Activated CD8-positive, alpha-beta memory T cell treated with anti-CD3 and anti-CD28 coated beads, Interleukin-2, amount 50 U/mL, for 24 hours (primary cell): Measurements from ENCODE around the gene NRP2.

Source experiments
- DNase-seq: peaks from one replicate; pipeline ENCODE4 v3.0.0-alpha.2; 2020; ENCODE audit errors: extremely low read depth

Gene NRP2, protein sequence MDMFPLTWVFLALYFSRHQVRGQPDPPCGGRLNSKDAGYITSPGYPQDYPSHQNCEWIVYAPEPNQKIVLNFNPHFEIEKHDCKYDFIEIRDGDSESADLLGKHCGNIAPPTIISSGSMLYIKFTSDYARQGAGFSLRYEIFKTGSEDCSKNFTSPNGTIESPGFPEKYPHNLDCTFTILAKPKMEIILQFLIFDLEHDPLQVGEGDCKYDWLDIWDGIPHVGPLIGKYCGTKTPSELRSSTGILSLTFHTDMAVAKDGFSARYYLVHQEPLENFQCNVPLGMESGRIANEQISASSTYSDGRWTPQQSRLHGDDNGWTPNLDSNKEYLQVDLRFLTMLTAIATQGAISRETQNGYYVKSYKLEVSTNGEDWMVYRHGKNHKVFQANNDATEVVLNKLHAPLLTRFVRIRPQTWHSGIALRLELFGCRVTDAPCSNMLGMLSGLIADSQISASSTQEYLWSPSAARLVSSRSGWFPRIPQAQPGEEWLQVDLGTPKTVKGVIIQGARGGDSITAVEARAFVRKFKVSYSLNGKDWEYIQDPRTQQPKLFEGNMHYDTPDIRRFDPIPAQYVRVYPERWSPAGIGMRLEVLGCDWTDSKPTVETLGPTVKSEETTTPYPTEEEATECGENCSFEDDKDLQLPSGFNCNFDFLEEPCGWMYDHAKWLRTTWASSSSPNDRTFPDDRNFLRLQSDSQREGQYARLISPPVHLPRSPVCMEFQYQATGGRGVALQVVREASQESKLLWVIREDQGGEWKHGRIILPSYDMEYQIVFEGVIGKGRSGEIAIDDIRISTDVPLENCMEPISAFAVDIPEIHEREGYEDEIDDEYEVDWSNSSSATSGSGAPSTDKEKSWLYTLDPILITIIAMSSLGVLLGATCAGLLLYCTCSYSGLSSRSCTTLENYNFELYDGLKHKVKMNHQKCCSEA

DNA sequence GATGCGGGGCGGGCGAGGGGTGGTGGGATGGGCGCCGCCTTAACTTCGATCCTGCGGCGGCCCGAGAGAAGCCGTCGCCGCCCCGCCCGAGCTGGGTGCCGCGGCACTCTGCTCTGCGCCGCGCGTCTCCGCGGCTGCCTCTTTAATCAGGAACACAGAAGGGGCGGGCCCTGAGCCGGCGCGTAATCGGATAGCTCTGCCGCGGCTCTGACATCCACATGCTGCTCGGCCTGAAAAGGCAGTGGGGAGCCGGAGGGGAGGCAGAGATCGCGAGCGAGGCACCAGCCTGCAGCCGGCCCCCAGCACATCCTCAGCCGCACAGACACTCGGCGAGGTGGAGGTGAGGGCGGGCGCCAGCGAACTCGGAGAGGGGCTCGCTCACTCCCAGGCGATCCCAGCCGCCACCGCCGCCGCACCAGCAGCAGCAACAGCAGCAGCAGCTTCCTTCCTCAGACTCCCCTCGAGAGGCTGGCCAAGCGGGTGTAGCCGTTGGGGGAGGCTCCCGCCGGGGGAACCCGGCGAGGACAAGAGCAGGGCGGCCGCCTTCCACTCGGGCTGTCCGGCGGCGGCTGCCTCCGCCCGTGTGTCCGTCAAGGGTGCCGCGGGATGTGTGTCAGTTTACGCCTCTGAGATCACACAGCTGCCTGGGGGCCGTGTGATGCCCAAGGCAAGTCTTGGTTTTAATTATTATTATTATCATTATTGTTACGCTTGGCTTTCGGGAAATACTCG lies at the start of gene NRP2:
TSS of gene NRP2 (plus strand) at position 263 of the 732 bp plus-strand sequence. CDS start 790 bp downstream, outside the sequence.
- DNase-seq = no peak

DNA sequence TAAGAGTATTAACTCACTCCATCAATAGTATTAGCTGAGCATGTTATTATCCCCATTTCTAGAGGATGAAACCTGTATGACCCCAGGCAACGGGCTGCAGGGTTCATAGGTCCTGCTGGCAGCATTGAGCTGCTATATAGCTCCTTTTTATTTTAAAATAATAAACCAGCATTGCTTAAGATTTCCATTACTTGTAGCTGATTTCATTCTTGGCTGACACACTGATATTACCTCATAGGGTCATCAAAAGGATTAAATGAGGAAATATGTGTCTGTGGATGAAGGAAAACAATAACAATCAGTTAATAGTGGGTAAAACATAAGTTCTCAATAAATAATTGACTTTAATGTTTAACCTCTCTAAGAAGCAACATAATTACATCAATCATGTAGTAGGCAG lies 48.3 kb upstream of the NRP2 start:
- no peak for DNase-seq

DNA sequence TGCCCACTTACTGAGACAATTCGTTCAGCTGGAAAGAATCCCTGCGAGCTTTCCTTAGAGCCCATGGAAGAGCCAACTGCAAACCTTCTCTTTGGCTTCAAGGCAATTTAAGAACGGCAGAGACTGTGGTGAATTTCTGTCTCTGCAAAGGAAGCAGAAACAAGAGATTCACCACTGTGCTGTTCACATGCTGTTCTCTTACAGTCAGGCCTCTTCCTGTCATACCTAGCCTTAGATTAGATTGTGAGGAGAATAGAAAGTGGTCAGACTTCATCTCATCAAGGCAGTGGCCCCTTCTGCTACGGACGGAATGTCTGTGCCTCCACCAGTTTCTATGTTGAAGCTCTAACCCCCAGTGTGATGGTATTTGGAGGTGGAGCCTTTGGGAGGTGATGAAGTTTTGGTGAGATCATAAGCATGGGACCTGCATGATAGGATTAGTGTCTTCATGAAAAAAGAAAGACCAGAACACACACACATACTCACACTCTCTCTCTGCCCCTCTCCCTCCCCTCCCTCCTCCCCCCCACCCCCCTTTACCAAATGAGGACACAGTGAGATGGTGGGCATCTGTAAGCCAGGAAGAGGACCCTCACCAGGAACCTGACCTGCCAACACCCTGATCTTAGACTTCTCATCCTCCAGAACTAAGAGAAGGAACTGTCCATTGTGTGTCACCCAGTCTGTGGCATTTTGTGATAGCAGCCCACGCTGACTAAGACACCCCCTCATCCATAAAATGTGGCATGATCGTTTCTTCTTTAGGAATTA lies 45.6 kb upstream of the NRP2 start:
- DNase-seq = no peak

DNA sequence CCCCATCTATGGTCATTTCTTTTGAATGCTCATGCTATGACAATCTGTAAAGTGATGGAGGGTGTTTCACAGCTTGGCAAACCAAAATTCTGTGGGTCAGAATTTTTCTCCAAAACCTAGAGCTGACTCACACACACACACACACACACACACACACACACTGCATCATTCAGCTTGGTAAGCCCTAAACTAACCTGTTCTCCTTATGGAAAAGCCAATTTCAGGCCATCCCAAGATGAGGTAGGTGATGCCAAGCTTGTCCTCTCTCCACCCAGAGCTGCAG lies 45.0 kb upstream of the NRP2 start:
- DNase-seq = no peak

DNA sequence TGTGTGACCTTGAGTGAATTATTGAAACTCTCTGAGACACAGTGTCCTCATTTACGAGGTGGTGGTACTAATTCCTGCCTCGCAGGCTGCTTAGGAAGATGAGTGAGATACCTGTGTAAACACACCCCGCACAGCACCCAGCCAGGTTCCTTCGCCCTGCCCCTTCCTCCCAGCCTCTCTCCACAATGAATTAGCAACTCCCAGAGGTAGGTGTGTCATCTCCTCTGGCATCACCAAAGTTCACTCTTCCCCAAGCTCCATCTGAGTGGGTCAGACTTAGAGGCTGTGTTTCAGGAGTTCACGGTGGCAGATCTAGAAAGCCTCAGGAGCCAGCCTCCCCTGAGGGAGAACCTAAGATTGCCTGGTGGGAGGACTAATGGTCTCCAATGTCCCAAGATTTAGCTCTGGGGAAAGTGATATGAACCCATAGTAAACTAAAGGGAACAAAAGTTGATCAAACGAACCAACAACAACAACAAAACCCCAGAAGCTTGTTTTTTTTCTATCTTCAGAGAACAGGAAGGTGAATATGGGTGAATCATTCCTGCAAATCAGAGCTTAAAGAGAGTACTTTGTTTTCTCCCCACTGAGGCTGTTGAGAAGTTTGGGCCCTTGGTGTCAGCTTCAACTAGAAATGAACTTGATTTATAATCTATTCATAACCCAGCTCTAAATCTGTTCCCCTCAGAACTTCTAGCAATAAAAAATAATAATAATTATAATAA lies 44.4 kb upstream of the NRP2 start:
- no peak for DNase-seq

DNA sequence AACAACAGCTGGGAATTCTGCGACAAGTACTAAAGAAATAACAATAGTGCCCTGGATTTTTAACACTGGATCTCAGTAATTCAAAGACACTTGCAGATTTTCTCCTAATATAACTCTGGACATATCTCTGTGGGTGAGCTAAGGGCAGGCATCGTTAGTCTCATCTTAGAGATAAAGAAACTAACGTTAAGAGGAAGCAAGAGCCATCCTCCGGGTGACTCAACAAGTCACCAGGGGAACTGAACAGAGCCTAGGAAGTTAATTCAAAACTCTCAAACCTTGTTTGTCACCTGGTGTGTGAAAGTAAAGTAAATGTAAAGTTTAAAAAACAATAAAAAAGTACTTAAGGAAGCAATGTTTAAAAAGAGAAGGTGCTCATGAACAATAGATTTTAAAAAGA lies 41.6 kb upstream of the NRP2 start:
- DNase-seq = no peak

DNA sequence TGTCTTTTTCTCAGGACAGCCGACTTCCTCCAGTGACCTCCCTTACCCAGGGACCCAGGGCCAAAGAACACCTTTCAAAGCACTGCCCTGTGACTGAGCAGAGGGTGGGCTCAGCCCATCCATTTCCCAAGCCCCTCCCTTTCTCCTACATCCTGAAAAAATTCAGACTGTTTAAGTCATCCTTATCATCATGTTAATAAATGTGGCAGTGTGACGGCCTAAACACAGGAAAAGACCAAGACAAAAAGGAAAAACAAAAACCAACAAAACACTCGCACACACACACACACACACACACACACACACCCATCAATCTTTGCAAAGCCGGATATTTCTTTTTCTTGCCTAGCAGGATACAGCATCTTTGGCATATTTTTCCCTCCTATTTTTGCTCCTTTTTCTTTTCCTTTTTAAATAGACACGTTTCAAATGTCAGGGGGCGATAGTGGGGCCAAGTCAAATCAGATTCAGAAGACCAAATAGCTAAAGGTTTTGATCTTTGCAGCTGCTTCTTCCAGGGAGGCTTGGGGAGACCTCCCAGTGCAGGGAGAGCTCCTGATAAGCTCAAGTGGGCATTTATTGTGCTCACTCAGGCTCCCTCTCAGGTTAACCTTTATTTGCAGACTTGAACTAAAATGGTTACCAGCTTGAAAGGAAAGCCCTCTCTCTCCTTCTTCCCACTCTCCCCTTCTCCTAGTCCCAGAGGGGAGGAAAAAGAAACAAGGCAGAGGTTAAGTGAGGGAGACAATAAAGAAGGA lies 39.5 kb upstream of the NRP2 start:
- DNase-seq = no peak

DNA sequence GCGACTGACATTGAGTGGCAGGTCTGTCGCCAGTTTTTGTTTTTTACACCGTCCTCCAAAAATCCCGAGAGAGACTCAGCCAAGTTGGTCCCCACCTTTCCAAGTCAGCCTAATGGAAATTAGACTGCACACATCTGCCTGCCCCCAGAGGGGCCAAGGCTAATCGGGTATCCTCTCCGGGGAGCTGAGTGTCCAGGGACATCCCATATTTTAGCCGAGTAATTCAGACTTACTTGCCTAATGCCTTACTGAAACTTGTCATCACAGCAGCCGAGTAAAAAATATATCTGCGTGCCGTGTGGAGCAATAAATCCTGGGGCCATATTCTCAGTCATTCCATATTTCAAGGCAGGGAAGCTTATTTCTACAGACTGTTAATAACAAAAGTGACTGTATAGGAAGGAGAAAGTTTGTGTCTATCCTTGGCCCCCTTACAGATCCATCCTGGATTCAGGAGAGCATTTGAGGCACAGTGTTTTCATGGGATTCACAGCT lies 38.9 kb upstream of the NRP2 start:
- DNase-seq = no peak

DNA sequence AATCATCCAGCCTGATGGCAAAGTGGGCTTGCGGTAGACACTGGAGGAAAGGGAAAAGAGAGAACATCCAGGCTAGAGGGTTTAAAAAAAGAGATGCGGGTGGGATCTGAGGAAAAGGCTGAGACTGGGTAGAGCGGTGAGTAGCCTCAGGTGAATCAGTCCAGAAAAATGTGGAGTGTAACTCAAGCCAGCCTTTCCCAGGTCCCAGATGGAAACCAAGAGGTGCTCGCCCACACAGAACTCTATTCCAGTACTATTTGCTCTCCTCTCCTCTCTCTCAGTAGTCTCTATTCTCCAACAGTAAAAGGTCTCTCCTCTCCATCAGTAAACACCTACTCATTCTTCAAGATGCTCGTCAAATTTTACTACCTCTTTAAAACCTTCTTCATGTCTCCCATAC lies 38.3 kb upstream of the NRP2 start:
- no peak for DNase-seq

DNA sequence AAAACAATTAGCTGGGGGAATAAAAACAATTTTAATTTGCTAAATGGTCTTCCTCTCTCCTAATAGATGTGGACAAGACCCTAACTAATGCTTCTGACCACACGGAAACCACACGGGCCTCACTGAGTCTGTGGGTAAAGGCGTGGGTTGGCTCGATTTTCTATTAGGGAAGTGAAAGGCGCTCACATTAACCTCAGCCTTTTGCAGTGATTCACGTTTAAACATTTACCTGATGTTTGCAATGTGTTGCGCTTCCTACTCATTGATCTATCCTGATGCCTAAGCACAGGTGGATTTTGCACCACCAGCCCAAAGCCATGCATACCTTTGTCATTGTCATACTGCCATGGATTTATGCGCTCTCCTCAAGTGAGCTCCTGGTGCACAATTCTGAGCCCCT lies 35.6 kb upstream of the NRP2 start:
- no peak for DNase-seq

DNA sequence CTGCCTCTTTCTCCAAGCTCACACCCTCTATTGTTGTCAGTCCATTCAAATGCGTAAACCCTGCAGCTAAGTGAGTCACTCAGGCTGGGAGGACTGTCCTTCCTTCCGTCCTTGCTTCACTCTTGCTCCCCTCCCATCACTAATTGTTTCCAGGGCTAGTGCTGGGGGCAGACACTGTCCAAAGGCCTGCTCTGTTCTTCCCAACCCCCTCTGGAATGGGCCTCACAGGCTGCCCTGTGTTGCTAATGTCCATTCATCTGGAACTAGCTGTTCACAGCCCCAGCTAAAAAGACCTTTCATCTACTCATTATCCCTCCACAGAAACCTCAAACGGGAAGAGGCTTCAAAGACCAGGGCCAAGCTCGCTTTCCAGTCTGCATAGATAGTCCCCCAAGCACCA lies 31.9 kb upstream of the NRP2 start:
- no peak for DNase-seq

DNA sequence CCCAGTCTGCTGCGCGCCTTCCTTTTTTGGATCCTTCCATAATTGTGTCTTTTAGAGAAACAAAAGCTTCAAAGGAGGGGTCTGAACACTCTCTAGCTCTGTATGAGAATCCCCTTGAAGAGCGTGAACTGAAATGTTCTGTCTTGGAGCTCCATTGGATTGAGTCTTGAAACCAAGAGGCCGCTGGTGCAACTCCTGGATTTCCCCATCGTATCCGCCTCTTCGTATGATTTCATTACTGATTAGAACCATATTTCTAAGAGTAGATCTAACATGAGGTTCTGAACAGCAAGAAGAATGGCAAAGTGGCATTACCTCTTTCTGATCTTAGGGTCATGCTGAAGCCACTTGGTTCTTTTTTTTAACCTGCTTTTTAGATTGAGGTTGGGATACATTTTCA lies 31.4 kb upstream of the NRP2 start:
- no peak for DNase-seq

DNA sequence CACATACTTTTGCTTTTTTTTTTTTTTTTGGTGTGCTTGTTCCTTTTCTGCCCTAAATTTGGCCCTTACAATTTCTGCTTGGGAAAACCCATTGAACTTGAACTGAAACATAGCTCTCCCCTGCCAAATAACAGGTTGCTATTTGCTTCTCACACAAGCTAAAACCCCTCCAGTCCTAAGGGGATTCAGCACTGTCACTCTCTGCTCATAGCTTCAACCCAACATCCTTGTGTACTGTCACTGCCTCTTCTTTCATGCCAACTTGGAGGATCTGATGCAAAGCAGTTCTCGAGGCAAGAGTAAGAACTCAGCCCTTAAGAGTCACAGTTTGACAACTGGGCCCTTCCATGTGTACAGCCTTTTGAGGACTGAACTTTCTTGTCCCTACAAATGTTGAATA lies 30.6 kb upstream of the NRP2 start:
- DNase-seq = no peak

DNA sequence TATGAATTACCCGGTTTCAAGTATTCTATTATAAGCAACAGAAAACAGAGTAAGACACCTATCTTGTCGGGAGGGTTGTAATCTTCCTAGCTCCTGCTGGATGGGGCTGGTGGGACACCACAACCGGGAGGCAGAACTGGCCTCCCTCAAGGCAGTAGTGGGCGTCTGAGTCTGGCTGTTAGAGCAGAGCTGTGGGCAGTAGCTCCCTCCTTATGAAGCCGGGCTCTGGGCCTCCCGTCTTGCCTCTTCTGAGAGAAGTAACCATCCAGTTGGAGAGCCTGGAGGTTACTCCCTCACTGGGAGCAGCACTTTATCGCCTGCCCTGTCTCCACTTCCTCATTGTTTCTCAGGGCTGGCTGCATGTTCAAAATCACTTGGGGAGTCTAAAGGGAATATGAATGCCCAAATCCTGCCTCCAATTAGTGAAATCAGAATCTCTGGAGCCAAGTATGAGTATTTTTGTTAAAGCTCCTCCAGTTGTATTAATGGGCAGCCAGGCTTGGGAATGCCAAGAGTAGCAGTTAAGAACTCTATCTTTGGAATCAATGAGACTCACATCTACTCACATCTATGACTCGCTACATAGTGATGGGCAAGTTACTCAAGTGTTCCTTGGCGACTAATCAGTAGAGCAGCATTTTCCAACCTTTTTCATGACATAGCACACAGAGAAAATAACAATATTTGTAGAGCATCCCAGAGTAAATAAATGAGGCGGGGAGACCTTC lies 27.3 kb upstream of the NRP2 start:
- no peak for DNase-seq

DNA sequence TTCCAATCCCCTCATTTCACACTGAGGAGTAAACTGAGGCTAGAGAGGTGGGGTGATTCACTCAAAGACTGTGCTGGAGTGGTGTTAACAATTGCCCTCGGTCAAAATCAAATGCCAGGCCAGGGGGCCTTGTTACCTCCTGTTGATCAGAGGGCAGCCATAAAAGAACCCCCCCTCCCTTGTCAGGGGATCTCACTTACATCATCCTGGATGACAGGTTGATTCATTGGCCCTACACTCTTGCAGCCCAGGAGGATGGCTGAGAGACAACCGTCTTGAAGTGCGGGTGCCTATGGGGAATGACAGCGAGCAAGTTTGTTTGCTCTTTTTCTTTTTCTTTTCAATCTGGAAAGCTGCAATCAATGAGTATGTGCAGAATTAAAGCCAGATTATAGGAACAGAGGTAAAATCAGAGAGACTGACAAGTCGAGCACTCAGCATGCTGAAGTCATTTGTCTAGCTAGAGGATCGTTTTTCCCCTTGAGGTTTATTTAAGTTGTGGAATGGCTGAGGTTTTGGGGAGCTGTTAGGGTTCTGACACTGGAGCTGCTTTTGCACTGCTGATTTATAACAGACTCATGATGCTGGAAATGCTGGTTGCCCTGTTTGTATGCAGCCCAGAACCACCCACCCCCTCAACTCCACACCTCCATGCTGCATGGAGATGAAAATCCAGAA lies 26.4 kb upstream of the NRP2 start:
- DNase-seq = no peak

DNA sequence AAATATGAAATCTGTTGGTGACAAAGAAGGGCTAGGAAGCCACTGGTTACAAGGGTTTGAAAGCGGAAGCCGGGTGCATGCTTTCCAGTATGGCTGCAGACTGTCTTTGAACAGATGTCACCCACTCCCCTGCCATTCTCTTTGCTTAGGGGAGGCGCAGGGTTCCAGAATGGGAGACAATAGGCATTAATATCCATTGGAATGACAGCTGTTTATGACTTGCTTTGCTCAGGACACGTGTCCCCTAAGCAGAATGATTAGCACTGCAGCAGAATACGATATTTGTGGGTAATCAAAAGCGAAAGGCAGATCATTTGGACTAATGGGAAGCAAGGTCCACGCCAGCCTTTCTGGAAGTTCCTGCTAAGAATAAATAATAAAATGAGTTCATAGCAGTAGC lies 25.8 kb upstream of the NRP2 start:
- DNase-seq = no peak

DNA sequence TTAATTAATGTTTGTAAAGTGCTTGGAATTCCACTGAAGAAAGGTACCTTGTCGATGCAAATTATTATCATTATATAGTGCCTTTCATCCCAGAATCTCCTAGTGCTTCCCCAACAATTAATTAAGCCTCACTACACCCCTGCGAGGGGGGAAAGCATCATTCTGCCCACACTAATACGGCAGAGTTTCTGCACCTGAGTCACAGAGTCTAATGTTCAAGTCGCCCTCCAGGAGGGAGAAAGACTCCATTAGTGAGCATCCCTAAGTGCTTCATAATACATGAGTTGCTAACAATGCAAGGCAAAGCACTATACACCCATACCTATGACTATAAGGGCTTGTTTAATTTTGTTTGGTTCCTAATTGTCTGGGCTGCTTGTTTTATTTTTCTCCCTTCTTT lies 25.4 kb upstream of the NRP2 start:
- no peak for DNase-seq

DNA sequence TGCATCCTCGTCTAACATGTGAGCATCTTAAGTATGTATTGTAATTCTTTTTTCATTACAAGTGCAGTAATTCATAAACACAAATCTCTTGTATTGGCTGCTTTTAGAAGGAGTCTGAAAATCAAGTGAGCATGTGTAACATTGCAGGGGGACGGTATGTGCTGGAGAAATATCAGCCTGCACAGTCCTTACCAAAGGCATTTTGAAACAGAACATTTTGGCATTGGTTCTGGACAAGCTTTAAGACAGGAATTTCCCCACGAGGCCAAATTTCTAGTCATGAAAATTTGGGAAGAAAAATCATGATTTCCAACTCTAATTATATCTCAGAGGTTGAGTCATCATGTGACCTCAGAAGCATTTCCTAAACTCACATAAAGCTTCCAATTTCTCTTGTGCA lies 24.7 kb upstream of the NRP2 start:
- no peak for DNase-seq

DNA sequence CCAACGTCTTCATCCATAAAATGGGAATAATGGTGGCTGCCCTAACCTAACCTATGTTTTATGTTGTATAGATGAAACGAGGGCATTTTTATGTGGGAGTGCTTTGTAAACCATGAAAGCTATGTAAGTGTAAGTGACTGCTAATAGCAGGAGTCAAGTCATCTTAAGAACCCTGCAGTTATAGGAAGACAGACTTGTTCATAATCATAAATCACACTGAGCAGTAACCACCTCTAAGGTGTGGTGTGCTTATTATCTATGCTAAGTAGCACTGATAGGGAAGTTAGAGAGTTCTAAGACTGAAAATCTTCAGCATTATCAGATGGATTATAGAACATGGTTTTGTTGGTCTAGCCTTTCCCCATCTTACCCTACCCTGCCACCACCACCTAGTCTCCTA lies 24.2 kb upstream of the NRP2 start:
- no peak for DNase-seq
